HG03064 (cell line): ENCODE measurements around the gene SLC43A3.

ENCODE experiments used
- ATAC-seq: cut with Tn5 transposase; IDR thresholded peaks from one replicate; pipeline ENCODE4 v1.9.1; 2021; ENCODE audit warnings: low read depth; ENCODE audit not compliant: unreplicated experiment

Gene SLC43A3

GRCh38 chr11:57390535-57390934, 36.4 kb downstream of the SLC43A3 start, which contains the start of gene PRG2:
Gene PRG2, minus strand, starts transcription at chr11:57390650. Its CDS starts 706 bp downstream, at chr11:57389944.
- ATAC-seq: no peak

GRCh38 chr11:57387289-57388030, 39.5 kb downstream of the SLC43A3 start:
- no peak for ATAC-seq

GRCh38 chr11:57386178-57386940, 40.6 kb downstream of the SLC43A3 start:
- no peak for ATAC-seq

- no peak for ATAC-seq
Measured at GRCh38 chr11:57380975-57381374, 45.9 kb downstream of the SLC43A3 start, which contains the start of gene PRG3. Gene PRG3, minus strand, starts transcription at chr11:57381150. Its CDS starts 442 bp downstream, at chr11:57380708.

- no peak for ATAC-seq
Measured at GRCh38 chr11:57379732-57380131, 47.2 kb downstream of the SLC43A3 start.

- ATAC-seq: no peak
Measured at GRCh38 chr11:57378186-57378585, 48.7 kb downstream of the SLC43A3 start.

- ATAC-seq: no peak
Measured at GRCh38 chr11:57377107-57377506, 49.8 kb downstream of the SLC43A3 start.

- ATAC-seq: no peak
Measured at GRCh38 chr11:57376095-57377090, 50.5 kb downstream of the SLC43A3 start.

- ATAC-seq: no peak
Measured at GRCh38 chr11:57375490-57375889, 51.4 kb downstream of the SLC43A3 start.

- ATAC-seq: no peak
Measured at GRCh38 chr11:57374966-57375365, 52.0 kb downstream of the SLC43A3 start.

GRCh38 chr11:57373146-57373545, 53.8 kb downstream of the SLC43A3 start:
- no peak for ATAC-seq

- ATAC-seq: no peak
Measured at GRCh38 chr11:57370941-57371340, 56.0 kb downstream of the SLC43A3 start.

- no peak for ATAC-seq
Measured at GRCh38 chr11:57370251-57370650, 56.7 kb downstream of the SLC43A3 start.

- ATAC-seq: no peak
Measured at GRCh38 chr11:57368845-57369232, 58.1 kb downstream of the SLC43A3 start.

GRCh38 chr11:57368106-57368844, 58.6 kb downstream of the SLC43A3 start:
- ATAC-seq: no peak

GRCh38 chr11:57364851-57365660, 61.9 kb downstream of the SLC43A3 start:
- no peak for ATAC-seq

- ATAC-seq: no peak
Measured at GRCh38 chr11:57363131-57364080, 63.5 kb downstream of the SLC43A3 start.

GRCh38 chr11:57361926-57362325, 65.0 kb downstream of the SLC43A3 start:
- no peak for ATAC-seq
